SKM-1 treated with dmso at 0.1 percent for 144 hours (cell line): ENCODE results near the gene FBXO31.
"Not testable (repeated sequence)": the region's sequence is repeated elsewhere in the genome, so short reads cannot be mapped to it uniquely, and the experiment has no call there.

Experiments
- DNase-seq: peaks from one replicate; lab custom pipeline; 2025; ENCODE audit not compliant: unreplicated experiment; lab: John Stamatoyannopoulos, UW

FBXO31 gene

DNA sequence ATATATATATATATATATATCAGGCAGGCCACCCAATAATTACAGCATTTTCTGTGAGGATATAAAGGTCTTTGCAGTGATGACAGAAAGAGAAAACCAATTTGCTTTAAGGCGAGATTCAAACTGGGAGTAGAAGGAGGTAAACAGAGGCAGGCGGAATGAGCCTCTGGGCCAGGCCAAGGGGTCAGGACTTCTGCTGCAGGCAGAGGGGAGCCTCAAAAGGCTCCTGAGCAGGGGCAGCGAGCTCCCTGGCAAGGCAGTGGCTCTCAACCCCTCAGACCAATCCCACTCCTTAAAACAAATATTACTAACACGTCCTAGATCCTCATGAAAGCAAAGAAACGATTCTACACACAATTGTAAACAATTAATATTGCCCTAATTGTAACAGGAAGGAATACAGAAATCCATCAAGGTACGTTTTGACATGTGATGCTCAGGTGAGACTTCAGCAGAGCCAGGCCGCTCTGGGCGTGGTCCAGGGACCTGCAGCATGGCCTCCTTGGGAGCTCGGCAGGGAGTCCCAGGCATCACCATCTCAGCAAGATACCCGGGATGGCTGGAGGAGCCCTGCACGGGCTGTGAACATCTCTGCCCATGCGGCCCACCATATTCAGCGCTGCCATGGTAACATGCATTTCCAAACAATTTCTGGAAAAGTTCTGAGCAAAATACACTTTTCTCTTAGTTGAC is 18.4 kb downstream of the FBXO31 start:
- no peak for DNase-seq

GRCh38 chr16:87363771-87364455 is 19.7 kb downstream of the FBXO31 start:
- no peak for DNase-seq

DNA sequence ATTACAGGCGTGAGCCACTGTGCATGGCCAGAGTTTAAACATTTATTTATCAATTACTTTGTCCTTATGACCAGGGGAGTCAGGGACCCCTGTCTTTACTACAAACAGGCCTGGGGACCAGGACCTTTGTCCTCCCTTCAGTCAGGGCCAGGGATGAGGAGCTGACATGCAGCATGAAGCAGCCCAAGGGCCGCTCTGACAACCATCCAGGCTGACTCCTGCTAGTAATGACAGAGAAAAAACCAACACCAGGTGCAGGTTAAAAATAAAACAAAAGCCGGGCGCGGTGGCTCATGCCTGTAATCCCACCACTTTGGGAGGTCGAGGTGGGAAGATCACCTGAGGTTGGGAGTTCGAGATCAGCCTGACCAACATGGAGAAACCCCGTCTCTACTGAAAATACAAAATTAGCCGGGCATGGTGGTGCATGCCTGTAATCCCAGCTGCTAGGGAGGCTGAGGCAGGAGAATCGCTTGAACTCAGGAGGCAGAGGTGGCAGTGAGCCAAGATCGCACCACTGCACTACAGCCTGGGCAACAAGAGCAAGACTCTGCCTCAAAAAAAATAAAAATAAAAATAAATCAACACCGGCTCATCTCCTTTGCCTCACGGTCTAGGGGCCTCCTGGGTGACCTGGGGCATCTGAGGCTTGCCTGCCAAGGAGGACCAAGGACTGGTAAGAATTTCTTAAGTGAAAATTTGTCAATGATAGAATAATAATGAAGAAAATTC is 20.6 kb downstream of the FBXO31 start:
- DNase-seq, result not testable (repeated sequence)

DNA sequence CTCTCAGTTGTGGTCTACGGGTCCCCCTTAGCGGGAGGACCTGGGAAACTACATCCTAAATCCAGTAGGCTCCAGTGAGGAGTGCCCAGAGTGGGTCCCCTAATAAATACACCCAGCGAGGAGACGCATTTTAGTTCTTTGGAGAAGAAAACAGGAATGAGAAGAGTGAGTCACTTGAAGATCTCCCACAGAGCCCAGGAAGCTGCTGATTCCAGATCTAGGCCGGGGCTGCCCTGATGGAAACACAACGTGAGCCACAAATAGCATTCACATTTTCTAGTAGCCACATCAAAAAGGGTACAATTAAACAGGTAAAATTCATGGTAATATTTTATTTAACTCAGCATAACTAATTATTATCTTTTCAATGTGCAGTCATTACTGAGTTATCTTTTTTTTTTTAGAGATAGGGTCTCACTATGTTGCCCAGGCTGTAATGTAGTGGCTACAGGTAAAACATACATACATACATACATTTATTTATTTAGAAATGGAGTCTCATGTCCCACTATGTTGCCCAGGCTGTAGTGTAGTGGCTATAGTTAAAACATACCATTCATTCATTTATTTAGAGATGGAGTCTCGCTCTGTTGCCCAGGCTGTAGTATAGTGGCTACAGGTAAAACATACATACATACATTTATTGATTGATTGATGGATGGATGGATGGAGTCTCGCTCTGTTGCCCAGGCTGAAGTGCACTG is 21.5 kb downstream of the FBXO31 start:
- no peak for DNase-seq

GRCh38 chr16:87360862-87361610 is 22.5 kb downstream of the FBXO31 start:
- DNase-seq, result no peak

GRCh38 chr16:87359121-87359520 is 24.5 kb downstream of the FBXO31 start:
- no peak for DNase-seq

- DNase-seq, result no peak
Measured at GRCh38 chr16:87358696-87359095, 24.9 kb downstream of the FBXO31 start.

DNA sequence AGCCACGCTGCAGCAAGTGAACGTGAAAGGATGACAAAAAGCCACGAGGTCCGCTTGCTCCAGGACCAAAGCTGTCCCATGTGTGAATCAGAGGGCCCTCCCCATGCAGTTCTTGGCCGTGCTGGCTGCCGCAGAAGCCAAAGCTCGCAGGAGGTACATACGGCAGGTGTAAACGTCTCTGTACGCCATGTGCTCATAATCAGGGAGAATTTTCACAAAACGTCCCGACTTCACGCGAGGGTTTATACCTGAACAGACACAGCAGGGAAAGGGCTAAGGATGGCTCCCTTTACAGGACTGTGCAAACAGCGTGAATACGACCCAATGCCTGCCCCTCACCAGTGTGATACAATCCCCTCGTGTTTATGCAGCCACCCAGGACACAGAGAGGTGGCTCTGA is 25.3 kb downstream of the FBXO31 start:
- DNase-seq, result no peak

- no peak for DNase-seq
Measured at GRCh38 chr16:87356491-87356853, 27.1 kb downstream of the FBXO31 start.

- DNase-seq, result no peak
Measured at GRCh38 chr16:87353613-87354012, 30.0 kb downstream of the FBXO31 start.

DNA sequence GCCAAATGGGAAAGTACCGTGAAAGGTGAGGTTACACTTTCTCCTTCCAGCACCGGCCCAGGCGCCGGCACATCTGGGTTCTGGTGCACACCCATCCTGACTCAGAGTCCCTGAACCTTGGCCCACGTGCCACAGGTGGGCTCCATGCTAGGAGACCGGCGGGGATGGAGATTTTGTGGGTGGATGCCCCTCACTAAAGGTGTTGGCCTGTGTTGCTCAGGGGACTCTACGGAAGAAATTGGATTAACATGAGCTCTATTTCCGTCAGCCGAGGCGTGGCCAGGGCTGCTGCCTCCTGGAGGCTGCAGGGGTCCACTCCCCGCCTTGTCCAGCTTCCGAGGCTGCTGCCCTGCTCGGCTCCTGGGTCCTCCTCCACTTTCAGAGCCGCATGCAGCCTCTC is 30.8 kb downstream of the FBXO31 start:
- no peak for DNase-seq

DNA sequence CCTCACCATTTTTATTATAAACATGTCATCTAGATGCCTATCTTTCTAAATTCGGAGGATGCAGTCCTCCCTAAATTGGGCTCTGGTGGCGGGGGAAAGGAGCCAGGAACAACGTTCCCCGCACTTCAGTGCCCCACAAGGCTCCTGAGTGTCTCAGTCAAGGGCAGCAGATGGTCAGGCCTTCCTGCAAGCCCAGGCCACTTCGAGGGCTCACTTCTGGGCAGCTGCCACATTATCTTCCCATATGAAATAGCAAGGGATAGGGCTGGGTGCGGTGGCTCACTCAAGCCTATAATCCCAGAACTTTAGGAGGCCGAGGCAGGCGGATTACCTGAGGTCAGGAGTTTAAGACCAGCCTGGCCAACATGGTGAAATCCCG is 32.3 kb downstream of the FBXO31 start:
- DNase-seq, result no peak

DNA sequence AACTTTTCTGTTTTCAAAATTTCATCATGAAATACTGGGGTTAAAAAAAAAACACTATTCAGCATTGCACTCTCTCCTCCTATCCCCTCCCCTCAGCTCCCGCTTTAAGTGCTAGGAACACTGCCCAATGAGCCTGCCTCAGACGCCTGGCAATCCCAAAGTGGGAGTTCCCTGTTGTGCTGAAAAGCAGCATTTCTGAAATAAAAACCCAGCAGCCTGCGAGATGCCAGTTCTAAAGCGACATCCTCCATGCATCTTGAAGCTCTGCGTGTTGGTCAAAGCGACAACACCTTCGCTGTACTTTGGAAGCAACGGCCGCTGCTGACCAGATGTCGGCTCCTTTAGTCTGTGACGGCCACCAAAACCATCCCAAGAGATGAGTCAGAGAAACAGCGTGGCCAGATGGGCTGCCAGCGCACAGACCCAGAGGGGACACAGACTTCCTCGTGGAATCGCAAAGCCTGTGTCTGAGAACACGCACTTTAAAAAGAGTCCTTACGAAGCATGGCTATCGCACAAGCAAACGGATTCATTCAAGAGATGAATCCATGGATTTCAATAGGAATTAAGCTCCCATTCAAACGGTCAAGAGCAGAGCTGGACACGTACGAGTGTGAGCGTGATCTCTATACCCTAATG is 32.8 kb downstream of the FBXO31 start:
- no peak for DNase-seq

GRCh38 chr16:87350031-87350430 is 33.5 kb downstream of the FBXO31 start:
- DNase-seq, result no peak

DNA sequence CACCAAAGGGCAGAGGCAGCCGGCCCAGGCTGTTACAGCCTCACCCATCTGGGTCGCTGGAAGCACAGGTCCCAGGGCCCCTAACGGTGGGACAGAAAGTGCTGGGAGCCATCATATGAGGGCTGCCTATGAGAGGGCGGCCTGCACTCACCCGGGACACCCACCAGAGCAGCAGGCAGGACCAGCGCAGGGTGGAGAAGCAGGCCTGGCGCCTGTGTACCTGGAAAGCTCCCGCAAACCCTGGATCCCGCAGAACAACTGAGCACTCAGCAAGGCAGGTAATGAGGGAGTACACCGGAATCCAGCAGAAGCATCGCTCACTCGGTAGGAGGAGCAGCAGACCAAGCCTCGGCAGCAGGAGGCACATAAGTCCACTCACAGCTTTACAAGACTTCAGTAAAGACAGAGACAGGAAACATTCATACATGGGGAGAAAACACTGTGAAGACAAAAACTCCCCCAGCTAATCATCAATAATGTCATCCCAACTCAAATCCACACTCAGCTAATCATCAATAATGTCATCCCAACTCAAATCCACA is 34.9 kb downstream of the FBXO31 start:
- DNase-seq, result no peak

GRCh38 chr16:87347932-87348615 is 35.5 kb downstream of the FBXO31 start:
- no peak for DNase-seq

DNA sequence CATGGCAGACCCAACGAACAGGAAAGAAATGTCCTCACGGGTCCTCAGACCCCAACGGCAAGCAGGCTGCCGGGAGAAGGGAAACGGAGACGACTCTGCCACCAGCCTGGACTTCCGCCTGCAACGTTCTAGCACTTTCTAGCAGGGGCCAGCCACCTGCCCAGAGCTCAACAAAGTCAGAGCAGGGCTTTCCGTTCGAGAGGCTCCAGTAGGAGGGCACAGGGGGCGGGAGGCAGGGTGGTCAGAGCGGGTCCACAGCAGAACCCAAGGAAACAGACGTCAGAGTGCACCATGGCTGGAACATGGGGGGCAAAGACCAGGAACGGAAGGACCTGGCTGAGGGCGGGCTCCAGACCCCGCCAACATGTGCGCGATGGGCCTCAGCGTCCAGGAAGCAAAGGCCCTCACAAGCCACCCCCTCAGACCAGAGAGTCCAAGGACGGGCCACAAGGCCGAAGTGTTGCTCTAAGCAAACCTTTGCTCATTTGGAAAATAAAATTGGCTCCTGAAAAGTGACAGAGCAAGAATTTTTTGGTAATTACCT is 37.0 kb downstream of the FBXO31 start:
- DNase-seq, result no peak

DNA sequence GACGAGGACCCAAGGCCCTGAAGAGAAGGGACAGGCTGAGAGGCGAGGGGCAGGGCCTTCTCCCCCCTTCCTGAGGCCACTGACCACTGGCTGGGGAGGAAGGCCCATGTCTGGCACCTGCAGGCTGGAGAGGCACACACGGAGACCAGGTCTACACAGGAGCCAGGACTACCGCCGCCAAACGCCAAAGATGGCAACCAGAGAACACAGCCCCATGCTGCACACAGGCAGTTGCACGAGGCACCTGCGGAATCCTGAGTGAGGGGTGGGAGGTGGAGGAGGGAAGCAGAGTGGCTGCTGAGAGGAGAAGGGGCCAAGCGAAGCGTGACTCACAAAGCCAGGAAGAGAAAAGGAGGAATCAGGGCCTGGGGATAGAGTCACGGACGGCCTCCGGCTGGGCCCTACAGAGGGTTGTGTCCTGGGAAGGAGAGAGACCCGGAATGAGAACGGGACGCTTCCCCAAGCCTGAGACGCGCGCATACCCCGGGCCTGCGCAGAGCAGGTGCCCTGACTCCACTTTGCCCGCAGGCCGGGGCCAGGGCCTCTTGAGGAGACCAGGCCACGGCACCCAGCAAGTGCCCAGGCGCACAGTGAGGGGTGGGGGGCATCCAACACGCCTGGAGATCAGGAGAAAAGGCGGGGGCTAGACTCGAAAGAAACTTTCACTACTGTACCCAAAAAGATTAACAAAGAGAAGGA is 37.7 kb downstream of the FBXO31 start:
- no peak for DNase-seq
